ENCODE data around the gene ACAA2.

ACAA2 gene

GRCh38 chr18:49778826-49779465 lies 34.4 kb downstream of the ACAA2 start:
- no peak for TF ChIP-seq CTCF (conservative IDR thresholded peaks at IDR 0.05; ENCODE audit: low read length)
- no peak for DNase-seq (ENCODE audit: low read depth)
- no peak overlapping the region for H3K4me3 ChIP-seq (ENCODE audit: low read length)

GRCh38 chr18:49769047-49769728 lies 44.1 kb downstream of the ACAA2 start:
- no peak for TF ChIP-seq CTCF (conservative IDR thresholded peaks at IDR 0.05; ENCODE audit: low read length)
- H3K4me3 ChIP-seq (ENCODE audit: low read length) = no peak overlapping the region
- DNase-seq (ENCODE audit: low read depth) = no peak

GRCh38 chr18:49768051-49768391 lies 45.3 kb downstream of the ACAA2 start:
- peak; percentile 57 for TF ChIP-seq CTCF (conservative IDR thresholded peaks at IDR 0.05; ENCODE audit: low read length)
- peak; percentile 39 for DNase-seq (ENCODE audit: low read depth)
- no peak overlapping the region for H3K4me3 ChIP-seq (ENCODE audit: low read length)

- no peak for DNase-seq (ENCODE audit: low read depth)
- no peak overlapping the region for H3K4me3 ChIP-seq (ENCODE audit: low read length)
- TF ChIP-seq CTCF (conservative IDR thresholded peaks at IDR 0.05; ENCODE audit: low read length) = no peak
Observed at GRCh38 chr18:49767111-49768050, 46.0 kb downstream of the ACAA2 start.

GRCh38 chr18:49766646-49767045 lies 46.7 kb downstream of the ACAA2 start:
- no peak for TF ChIP-seq CTCF (conservative IDR thresholded peaks at IDR 0.05; ENCODE audit: low read length)
- H3K4me3 ChIP-seq (ENCODE audit: low read length) = no peak overlapping the region
- no peak for DNase-seq (ENCODE audit: low read depth)

GRCh38 chr18:49764032-49764431 lies 49.3 kb downstream of the ACAA2 start:
- H3K4me3 ChIP-seq (ENCODE audit: low read length) = no peak overlapping the region
- no peak for TF ChIP-seq CTCF (conservative IDR thresholded peaks at IDR 0.05; ENCODE audit: low read length)
- DNase-seq (ENCODE audit: low read depth) = peak; percentile 16

All from AG10803 (cell line).